Effector memory CD8-positive, alpha-beta T cell (primary cell): ENCODE measurements around the gene FTCDNL1.

Source experiments
- ATAC-seq: fragments of 150-1000 bp; cut with Tn5 transposase; replicated peaks from 2 replicates; pipeline ENCODE4 v1.10.0; 2021; ENCODE audit warnings: mild to moderate bottlenecking, moderate library complexity
- DNase-seq, 3 experiments: peaks; one replicate each; pipeline ENCODE4 v3.0.0; 2021
- H3K27ac Mint-ChIP-seq, 2 donors: one replicate each; pipeline ENCODE4 v1.8.0; 2022; ENCODE audit warnings: mild to moderate bottlenecking in 2 of 2, mixed read lengths in 2 of 2, moderate library complexity in 2 of 2
- H3K27me3 Mint-ChIP-seq, 2 donors: one replicate each; pipeline ENCODE4 v1.8.0; 2022; ENCODE audit warnings: mixed read lengths in 2 of 2
- H3K36me3 Mint-ChIP-seq: one replicate; pipeline ENCODE4 v1.8.0; 2022; ENCODE audit warnings: mild to moderate bottlenecking, moderate library complexity, mixed read lengths; ENCODE audit not compliant: insufficient read depth
- H3K4me1 Mint-ChIP-seq, 2 donors: one replicate each; pipeline ENCODE4 v1.8.0; 2022; ENCODE audit warnings: low read depth in 2 of 2, mixed read lengths in 2 of 2
- H3K4me3 Mint-ChIP-seq, 2 donors: one replicate each; pipeline ENCODE4 v1.8.0; 2022; ENCODE audit warnings: mild to moderate bottlenecking in 2 of 2, mixed read lengths in 2 of 2, moderate library complexity in 2 of 2
- H3K9me3 Mint-ChIP-seq, 2 donors: one replicate each; pipeline ENCODE4 v1.8.0; 2022; ENCODE audit warnings: mixed read lengths in 2 of 2
- total RNA-seq, 9 experiments: gene quantifications; one replicate each; lab custom pipeline; 2026; lab: John Stamatoyannopoulos, UW

FTCDNL1 gene
- total RNA-seq = 0.53 to 3.5 (median 2.1) reads per million in 9 experiments

- no peaks in the 10 kb centered on the region for H3K9me3 Mint-ChIP-seq
- H3K4me1 Mint-ChIP-seq = peaks cover 5 to 6% of the 10 kb centered on the region in 2 donors
- peak within 1 kb of the TSS; percentile 96 to 97 for H3K4me3 Mint-ChIP-seq
- ATAC-seq (peak; percentile 95), DNase-seq (peak; percentile 49 to 58 (median 50))
- H3K27me3 Mint-ChIP-seq = no peaks in the 10 kb centered on the region
- H3K27ac Mint-ChIP-seq = peak within 1 kb of the TSS in 1 of 2 donors; percentile 81
- H3K36me3 Mint-ChIP-seq = peaks cover 4% of the 10 kb centered on the region
These were observed at the start of gene FTCDNL1 for GRCh38 chr2:199850718-199851500. Gene FTCDNL1, minus strand, starts transcription at chr2:199851192. Its CDS starts 2,230 bp downstream, at chr2:199848962.

GRCh38 chr2:199896617-199897016, 45.6 kb upstream of the FTCDNL1 start:
- Mint-ChIP-seq H3K9me3 (no peaks in the 10 kb centered on the region), H3K4me1 (no peaks in the 10 kb centered on the region)

GRCh38 chr2:199895406-199895805, 44.4 kb upstream of the FTCDNL1 start:
- Mint-ChIP-seq H3K36me3 (no peaks in the 10 kb centered on the region), H3K27me3 (peaks cover 5 to 7% of the 10 kb centered on the region in 2 donors), H3K4me1 (no peaks in the 10 kb centered on the region), H3K9me3 (no peaks in the 10 kb centered on the region), H3K27ac (no peak overlapping the region), H3K4me3 (no peak overlapping the region)
- no peak for ATAC-seq
- DNase-seq = no peak

More at GRCh38 chr2:199896617-199897016, 45.6 kb upstream of the FTCDNL1 start:
- Mint-ChIP-seq H3K4me3 (no peak overlapping the region), H3K27ac (no peak overlapping the region), H3K36me3 (no peaks in the 10 kb centered on the region), H3K27me3 (peaks cover 8 to 17% of the 10 kb centered on the region in 2 donors)
- ATAC-seq (no peak), DNase-seq (no peak)

GRCh38 chr2:199883474-199884212, 32.7 kb upstream of the FTCDNL1 start:
- DNase-seq (no peak), ATAC-seq (no peak)
- H3K4me1 Mint-ChIP-seq = no peaks in the 10 kb centered on the region
- H3K4me3 Mint-ChIP-seq = no peak overlapping the region
- peaks cover 0 to 2% of the 10 kb centered on the region in 2 donors for H3K9me3 Mint-ChIP-seq
- no peaks in the 10 kb centered on the region for H3K36me3 Mint-ChIP-seq
- no peak overlapping the region for H3K27ac Mint-ChIP-seq
- peaks cover 26 to 36% of the 10 kb centered on the region in 2 donors for H3K27me3 Mint-ChIP-seq

- Mint-ChIP-seq H3K27ac (no peak overlapping the region), H3K4me1 (no peaks in the 10 kb centered on the region), H3K9me3 (peaks cover 0 to 2% of the 10 kb centered on the region in 2 donors), H3K4me3 (no peak overlapping the region), H3K27me3 (peaks cover 26 to 37% of the 10 kb centered on the region in 2 donors), H3K36me3 (no peaks in the 10 kb centered on the region)
- no peak for ATAC-seq
- no peak for DNase-seq
These were observed 31.7 kb upstream of the FTCDNL1 start for GRCh38 chr2:199882667-199883066.

- Mint-ChIP-seq H3K27me3 (peaks cover 29 to 38% of the 10 kb centered on the region in 2 donors), H3K27ac (no peak overlapping the region), H3K9me3 (peaks cover 0 to 8% of the 10 kb centered on the region in 2 donors), H3K4me3 (no peak overlapping the region), H3K36me3 (no peaks in the 10 kb centered on the region), H3K4me1 (no peaks in the 10 kb centered on the region)
- no peak for DNase-seq
- ATAC-seq = no peak
These were observed 24.4 kb upstream of the FTCDNL1 start for GRCh38 chr2:199875400-199875799.

GRCh38 chr2:199874209-199874608, 23.2 kb upstream of the FTCDNL1 start:
- peaks cover 0 to 8% of the 10 kb centered on the region in 2 donors for H3K9me3 Mint-ChIP-seq
- no peak overlapping the region for H3K27ac Mint-ChIP-seq
- ATAC-seq = no peak
- H3K4me3 Mint-ChIP-seq = no peak overlapping the region
- peaks cover 35 to 37% of the 10 kb centered on the region in 2 donors for H3K27me3 Mint-ChIP-seq
- no peak for DNase-seq
- H3K4me1 Mint-ChIP-seq = no peaks in the 10 kb centered on the region
- H3K36me3 Mint-ChIP-seq = no peaks in the 10 kb centered on the region

- Mint-ChIP-seq H3K27me3 (peaks cover 38 to 59% of the 10 kb centered on the region in 2 donors), H3K36me3 (no peaks in the 10 kb centered on the region), H3K9me3 (peaks cover 0 to 8% of the 10 kb centered on the region in 2 donors), H3K27ac (no peak overlapping the region), H3K4me1 (no peaks in the 10 kb centered on the region), H3K4me3 (no peak overlapping the region)
- ATAC-seq = no peak
- DNase-seq = no peak
These were observed 19.6 kb upstream of the FTCDNL1 start for GRCh38 chr2:199870581-199870980.

GRCh38 chr2:199869653-199870052, 18.7 kb upstream of the FTCDNL1 start:
- no peak for ATAC-seq
- no peaks in the 10 kb centered on the region for H3K4me1 Mint-ChIP-seq
- H3K27me3 Mint-ChIP-seq = peaks cover 32 to 52% of the 10 kb centered on the region in 2 donors

GRCh38 chr2:199869227-199869541, 18.2 kb upstream of the FTCDNL1 start:
- H3K27me3 Mint-ChIP-seq = peaks cover 28 to 47% of the 10 kb centered on the region in 2 donors
- H3K27ac Mint-ChIP-seq = no peak overlapping the region
- no peak overlapping the region for H3K4me3 Mint-ChIP-seq
- H3K4me1 Mint-ChIP-seq = no peaks in the 10 kb centered on the region
- DNase-seq (no peak), ATAC-seq (no peak)
- peaks cover 0 to 3% of the 10 kb centered on the region in 2 donors for H3K9me3 Mint-ChIP-seq
- H3K36me3 Mint-ChIP-seq = no peaks in the 10 kb centered on the region

More at GRCh38 chr2:199869653-199870052, 18.7 kb upstream of the FTCDNL1 start:
- no peak overlapping the region for H3K4me3 Mint-ChIP-seq
- no peak overlapping the region for H3K27ac Mint-ChIP-seq
- no peak for DNase-seq
- H3K36me3 Mint-ChIP-seq = no peaks in the 10 kb centered on the region
- peaks cover 0 to 4% of the 10 kb centered on the region in 2 donors for H3K9me3 Mint-ChIP-seq

GRCh38 chr2:199868431-199869226, 17.6 kb upstream of the FTCDNL1 start:
- H3K4me3 Mint-ChIP-seq = no peak overlapping the region
- H3K27me3 Mint-ChIP-seq = peaks cover 23 to 41% of the 10 kb centered on the region in 2 donors
- ATAC-seq = no peak
- no peaks in the 10 kb centered on the region for H3K4me1 Mint-ChIP-seq
- no peak overlapping the region for H3K27ac Mint-ChIP-seq
- no peak for DNase-seq
- no peaks in the 10 kb centered on the region for H3K9me3 Mint-ChIP-seq
- H3K36me3 Mint-ChIP-seq = no peaks in the 10 kb centered on the region

GRCh38 chr2:199865905-199866304, 14.9 kb upstream of the FTCDNL1 start:
- Mint-ChIP-seq H3K9me3 (no peaks in the 10 kb centered on the region), H3K27ac (no peak overlapping the region), H3K36me3 (no peaks in the 10 kb centered on the region), H3K4me1 (no peaks in the 10 kb centered on the region), H3K4me3 (no peak overlapping the region), H3K27me3 (peaks cover 29 to 40% of the 10 kb centered on the region in 2 donors)
- ATAC-seq (no peak), DNase-seq (no peak)

- Mint-ChIP-seq H3K27ac (no peak overlapping the region), H3K4me1 (no peaks in the 10 kb centered on the region), H3K27me3 (peaks cover 37 to 43% of the 10 kb centered on the region in 2 donors), H3K36me3 (no peaks in the 10 kb centered on the region), H3K9me3 (no peaks in the 10 kb centered on the region), H3K4me3 (no peak overlapping the region)
- no peak for DNase-seq
- ATAC-seq = no peak
These were observed 11.8 kb upstream of the FTCDNL1 start for GRCh38 chr2:199862788-199863187.
